Hypothalamus (tissue), 51 donors: ENCODE data around the gene SPRED2.

Source experiments
- DNase-seq, 51 donors: peaks; one replicate each; lab custom pipeline; 2025; lab: John Stamatoyannopoulos, UW

SPRED2 gene

DNA sequence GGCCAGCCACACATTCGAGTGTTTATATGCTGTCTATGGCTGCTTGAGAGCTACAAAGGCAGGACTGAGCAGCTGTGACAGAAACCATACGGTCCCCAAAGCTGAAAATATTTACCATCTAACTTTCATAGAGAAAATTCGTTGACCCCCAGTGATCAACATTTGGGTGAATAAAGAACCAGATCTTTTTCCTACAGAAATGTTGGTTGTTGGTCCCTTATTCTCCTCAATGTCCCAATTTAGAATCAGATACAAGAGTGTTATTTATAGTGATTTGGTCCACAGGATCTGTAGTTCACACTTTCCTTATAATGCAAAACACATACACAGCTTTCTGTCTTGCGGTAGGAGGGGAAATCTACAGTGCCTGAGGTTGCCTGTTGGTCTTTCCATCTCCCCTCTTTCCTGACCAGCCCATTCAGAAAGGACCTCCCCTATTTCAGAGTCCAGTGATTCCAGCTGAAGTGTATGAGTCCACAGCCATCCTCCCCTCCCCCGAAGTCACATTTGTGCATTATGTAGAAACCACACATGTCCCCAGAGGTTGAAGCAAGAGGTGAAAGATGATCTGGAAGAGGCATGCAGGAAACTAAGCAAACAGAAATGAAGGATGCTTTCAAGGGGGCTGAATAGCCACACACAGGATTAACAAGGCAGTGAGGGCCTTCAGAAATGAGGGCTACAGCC is 61.9 kb downstream of the SPRED2 start:
- peak in 1 of 51 donors; percentile 8 for DNase-seq

DNA sequence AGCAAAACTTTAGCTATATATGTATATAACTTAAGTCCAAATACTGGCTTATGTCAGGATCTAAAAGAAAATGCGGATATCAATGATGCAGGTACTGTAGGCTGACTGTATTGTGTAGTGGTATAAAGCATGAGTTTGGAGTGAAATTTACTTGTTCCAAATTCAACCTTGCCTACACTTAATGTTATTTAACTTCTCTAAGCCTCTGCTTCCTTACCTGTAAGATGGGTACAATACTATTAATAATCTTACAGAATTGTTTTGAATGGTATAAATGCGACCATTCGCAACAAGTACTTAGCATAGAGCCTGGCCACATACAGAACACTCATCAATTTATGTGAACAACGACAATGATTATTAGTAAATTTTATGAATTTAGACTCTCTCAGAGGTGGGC is 62.4 kb downstream of the SPRED2 start:
- no peak for DNase-seq

DNA sequence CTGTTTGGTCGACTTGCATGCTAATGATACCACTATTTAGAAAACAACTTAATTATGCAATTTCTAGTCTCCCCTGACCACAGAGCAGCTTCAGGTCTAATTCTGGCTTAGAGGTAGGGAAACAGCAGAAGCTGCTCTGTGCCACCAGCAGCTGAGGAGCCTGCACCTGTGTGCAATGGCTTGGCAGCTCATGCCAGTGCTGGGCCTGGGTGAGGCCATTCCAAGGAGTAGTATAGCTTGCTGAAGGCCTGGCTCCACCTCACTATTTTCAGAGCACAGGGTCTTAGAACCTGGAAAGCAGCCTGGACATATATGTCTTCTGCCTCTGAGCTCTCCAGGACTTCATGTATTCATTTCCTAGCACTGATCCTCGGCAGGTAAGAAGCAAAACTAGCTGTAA is 62.8 kb downstream of the SPRED2 start:
- no peak for DNase-seq

DNA sequence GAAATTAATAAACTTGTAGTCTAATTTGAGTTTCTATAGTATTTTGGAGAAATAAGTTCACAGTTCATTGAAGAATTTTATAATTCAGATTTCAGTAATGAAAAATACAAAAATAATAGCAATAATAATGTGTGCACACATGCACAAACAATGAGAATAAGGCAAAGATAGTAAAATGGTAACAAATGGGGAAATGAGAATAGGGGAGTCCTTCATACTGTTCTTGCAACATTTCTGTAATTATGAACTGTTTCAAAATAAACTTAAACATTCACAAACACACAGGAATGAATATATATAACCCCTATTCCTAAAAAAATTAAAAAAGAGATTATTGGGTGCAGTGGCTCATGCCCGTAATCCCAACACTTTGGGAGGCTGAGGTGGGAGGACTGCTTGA is 63.9 kb downstream of the SPRED2 start:
- DNase-seq: no peak

DNA sequence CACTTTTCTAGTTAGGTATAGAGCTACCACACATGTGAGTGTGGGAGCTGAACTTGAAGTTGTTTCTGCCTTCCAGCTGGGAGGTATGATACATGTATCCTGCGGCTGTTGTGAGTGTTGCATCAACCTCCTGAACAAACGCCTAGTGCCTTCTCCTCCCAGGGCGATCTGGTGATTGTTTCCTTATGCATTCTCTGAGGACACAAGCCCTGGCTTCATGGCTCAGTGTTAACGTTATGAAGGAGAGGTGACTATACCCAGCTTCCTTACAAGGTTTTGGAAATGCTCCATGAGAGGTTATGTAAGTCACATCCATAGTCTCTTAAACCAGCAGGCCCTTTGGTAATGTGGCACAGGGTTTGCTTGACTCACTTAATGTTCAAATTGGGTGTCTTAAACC is 64.9 kb downstream of the SPRED2 start:
- no peak for DNase-seq

DNA sequence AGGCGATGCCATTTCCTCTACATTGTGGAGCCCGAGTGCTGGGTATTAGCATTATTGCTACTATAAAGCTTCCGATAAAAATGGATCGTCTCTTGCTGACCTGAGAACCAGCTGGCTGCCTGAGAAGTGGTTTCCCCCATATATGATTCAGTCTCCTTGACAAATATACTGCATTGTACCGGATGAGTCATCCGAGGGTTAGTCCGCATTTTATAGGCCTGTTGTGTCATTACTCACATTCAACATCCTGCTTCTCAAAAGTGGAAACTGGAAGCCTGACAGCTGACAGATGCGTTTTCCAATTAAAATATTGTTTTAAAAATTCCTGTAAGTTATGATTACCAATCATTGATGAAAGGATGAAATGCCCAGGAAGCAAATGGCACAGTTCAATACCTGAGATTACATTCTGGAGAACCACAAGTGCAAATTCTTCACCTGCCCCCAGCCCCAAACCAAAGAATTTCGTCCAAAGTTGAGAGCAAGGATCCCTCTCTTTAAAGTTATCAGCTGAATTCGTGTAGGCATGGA is 65.7 kb downstream of the SPRED2 start:
- peak in 1 of 51 donors; percentile 32 for DNase-seq

DNA sequence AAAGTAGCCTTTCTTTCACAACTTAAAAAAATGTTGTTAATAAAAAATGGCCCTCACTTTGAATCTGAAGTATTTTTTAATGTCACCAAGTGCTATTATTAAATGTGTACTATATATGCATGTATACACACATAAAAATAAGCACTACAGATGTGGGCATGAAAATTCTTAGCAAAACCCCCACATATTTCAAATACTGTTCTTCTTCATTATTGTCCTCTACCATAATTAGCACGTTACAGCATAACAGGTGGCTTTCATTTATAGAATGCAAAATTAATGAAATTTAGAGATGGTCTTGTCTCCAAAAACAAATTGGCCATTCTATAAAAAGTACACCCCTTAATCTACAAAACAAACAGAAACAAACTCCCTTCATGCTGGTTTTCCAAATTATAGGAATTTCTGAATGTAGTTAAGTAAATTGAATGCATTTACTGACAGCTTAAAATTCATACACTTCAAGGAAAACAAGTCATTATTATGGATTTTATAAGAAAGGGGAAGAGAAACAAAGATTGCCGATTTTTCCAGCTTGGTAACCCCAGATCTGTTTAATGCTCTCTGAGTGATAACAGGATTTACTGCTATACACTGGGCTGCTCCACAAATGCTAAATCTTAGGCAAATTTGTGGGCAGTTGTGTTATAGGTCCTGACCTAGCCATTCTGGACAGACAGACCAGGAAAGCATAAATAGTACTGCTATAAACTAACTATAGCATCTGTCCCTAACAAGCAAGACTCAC is 67.2 kb downstream of the SPRED2 start:
- no peak for DNase-seq

DNA sequence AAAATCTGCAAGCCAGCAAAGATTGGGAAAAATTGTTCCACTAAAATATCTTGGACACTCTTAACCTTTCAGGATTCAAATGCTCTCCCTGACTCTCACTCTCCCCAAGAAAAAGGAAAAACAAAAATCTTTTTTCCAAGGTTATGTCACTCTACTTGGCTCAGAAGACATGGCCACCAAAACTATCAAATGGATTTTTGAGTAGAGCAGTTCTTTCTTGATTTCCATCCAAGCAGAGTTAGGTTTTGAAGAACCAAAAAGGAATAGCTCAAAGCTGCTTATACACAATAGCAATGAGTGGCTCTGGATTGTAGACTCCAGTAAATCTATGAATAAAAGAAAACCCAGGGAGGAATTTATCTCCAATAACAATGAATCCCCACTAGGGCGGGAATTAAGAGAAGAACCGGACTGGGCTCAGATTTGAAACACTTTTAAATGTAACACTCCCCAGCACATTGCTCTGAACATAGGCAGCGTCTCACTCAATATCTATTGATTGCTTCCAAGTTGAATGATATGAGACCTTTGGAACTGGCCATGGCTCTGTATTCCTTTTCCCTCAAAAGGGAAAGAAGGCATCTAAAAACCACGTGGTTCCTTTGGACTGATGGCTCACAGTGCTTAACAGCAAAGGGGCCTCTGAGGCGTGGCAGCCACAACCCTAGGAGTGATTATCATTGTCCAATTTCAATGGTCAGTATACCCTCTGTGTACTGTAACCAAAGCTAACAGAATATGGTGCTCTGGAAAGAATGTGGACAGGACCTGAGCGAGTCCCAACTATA is 68.3 kb downstream of the SPRED2 start:
- DNase-seq: no peak

DNA sequence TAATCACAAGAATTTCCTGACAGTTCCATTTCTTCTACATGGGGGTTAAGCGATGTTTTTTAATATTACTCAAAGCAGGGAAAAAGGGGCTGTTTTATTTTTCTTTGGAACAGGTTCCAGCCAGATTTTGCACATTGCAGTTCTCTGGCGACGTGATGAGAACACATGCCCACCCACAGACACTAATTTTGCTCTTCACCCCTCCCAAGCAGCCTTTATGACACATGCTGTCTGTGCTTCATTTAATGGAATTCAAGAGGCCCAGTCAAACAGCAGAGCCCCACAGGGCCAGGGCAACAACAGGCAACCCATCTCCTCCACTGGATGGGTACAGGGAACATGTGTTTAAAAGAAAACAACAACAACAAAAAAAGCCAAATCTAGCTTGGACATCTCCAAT is 70.8 kb downstream of the SPRED2 start:
- DNase-seq: peak in 1 of 51 donors; percentile 40

DNA sequence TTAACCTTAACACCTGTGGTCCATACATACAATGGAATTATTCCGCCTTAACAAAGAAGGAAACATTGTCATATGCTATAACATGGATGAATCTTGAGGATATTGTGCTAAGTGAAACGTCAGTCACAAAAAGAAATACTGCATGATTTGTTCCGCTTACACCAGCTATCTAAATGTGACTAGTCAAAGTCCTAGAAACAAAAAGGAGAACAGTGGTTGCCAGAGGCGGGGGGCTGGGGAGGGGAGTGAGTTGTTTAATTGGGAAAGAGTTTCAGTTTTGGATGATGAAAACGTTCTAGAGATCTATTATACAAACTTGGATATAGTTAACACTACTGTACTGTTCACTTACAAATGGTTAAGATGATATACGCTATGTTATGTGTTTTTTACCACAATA is 72.0 kb downstream of the SPRED2 start:
- no peak for DNase-seq

DNA sequence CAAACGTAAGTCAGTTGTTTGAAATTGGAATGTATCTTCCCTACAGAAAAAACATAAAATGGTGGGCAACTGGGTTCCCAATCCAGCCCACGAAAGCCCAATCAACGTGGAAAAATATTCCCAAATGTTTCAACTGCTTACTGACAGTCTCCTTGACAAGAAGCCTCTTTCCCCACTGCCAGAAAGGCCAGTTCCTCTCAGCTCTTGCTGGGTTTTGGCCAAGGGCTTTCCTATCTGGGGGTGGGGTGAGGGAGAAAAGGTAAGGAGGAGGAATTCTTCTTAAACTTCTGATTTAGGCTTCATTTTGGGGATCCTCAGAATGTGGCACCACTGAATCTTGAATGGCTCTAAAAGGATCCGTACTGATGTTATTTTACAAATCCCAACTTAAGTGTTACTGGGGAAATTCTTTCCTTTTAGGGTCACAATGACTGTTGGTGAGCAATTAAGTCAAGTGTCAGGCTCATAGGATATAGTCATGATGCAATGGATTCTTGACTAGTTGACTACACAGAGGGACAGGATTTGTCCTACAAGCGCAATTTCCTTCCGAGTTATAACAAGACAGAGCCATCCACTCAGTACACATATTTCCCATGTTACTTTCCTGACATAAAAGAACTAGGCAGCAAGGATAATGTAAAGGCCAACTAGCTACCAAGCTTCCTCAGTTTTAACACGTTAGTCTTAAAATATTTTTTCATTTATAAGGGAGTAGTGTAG is 73.6 kb downstream of the SPRED2 start:
- DNase-seq: no peak

DNA sequence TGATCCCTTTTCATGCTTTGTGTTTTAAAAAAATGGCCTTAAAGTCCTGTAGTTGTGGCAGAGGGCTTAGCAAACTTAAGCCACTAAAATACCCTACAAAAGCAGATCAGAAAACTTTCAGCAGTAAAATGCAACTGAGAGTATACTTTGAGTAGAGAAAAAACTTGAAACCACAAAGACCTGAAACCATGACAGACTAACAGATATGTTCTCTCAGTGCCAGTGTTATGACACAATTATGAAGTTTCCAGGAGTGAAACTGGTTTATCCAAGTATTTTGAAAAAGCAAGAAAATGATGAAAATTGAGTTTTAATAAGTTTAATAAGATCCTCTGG is 74.5 kb downstream of the SPRED2 start:
- no peak for DNase-seq

DNA sequence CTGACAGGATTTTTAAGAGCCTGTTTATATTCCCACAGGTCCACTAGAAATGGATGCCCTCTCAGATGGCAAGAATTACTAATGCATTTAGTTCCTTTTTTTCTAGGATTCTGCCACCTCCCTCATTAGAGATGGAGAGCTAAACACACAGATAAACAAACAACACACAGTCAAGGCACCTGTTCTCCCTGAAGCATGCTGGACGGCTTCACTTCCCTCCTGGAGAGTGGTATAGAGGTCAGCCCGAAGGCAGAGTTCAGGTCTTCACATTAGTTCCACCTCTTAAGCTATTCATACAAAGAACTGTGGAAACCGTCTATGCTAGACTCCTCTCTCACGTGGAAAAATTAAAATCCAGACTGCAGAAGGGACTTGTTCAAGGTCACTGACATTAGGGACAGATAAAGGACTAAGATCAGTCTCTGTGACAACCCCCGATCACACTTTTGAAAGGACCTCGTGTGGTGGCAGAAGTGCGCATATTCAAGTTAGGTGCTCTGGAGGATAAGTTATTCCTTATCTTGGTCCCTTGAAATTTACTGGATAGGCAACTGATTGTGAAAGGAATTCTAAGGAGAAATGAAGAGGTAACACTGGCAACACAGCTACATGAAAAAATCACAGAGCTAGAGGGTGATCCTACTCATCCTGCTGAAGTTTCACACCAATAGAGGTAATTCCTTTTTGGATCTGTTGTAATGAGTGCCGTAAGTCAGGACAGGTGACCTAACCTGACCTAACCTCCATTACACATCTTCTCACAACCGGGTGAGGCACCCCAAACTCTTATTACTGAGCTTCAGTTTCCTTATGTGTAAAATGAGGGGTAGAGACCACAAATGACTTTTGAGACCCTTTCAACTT is 75.1 kb downstream of the SPRED2 start:
- DNase-seq: no peak

DNA sequence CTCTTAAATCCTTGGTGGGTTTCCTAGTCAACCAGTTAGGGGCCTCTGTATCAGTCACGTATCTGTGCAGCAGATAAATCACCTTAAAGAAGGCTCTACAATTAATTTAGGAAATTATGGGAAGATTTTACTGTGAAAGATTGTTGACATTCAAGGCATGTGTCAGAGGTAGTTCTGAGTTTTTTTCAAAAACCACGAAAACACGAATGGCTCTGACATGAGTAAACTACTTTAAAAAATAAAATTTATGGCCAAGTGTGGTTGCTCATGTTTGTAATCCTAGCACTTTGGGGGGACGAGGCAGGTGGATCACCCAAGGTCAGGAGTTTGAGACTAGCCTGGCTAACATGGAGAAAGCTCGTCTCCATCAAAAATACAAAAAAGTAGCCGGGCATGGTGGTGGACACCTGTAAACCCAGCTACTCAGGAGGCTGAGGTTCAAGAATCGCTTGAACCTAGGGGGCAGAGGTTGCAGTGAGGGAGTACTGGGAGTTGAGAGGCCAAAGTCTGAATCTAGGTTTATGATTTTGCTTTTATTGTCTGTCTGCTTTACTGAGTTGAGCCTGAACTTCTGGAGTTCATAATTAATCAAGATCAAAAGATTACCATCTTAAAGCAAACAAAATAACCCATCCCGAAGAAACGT is 77.1 kb downstream of the SPRED2 start:
- DNase-seq: no peak

DNA sequence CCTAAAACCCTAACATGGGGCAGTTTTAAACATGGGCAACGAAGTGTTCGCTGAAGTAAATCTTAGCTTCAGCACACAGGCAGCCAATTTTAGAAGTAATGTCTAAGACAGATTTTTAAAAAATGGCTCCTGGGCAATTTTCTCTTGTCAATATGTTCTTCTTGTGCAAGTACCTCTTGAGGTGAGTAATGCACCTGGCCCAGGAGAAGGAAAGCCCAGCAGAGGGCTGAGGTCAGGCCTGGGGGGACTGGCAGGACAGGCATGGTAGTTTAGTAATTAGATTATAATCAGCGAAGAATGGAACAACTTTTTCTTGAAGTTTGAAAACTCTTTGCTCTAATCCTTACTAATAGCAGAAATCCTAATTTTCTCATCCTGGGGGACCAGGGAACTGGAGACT is 77.6 kb downstream of the SPRED2 start:
- no peak for DNase-seq

DNA sequence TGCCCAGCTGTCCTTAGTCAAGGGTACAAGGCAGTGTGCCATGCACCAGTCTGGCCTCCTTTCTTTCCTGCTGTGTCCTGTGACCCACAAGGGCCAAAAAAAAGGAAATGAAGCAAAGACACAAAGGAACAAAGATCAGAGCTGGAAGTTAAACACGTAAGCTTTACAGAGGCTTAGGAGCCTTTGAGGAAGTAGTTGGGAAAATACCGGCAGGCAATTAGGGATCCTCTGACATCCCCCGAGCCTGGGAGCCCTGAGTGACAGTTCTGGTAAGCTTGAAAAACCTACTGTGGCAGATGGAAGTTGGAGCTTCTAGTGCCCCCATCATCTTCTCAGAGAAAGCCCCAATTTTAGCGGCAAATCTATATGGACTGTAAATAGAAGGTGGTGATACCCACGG is 78.5 kb downstream of the SPRED2 start:
- DNase-seq: no peak

DNA sequence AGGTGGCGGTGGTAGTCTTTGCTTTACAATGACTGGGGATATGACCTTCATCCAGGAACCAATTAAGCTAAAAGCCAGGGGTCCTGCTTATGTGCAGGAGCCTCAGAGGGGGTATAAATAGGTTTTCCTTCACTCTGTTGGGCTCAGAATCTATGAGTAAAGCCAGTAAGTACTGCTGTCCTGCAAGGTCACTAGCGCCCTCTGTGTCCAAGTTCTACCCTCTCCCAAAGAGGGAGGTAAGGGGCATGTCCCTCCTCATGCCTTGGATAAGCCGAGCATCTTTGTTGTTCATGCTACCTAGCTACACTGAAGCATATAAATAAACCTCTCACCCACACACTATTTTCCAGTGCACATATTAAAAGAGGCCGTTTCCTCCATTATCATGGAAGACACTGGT is 79.4 kb downstream of the SPRED2 start:
- no peak for DNase-seq

DNA sequence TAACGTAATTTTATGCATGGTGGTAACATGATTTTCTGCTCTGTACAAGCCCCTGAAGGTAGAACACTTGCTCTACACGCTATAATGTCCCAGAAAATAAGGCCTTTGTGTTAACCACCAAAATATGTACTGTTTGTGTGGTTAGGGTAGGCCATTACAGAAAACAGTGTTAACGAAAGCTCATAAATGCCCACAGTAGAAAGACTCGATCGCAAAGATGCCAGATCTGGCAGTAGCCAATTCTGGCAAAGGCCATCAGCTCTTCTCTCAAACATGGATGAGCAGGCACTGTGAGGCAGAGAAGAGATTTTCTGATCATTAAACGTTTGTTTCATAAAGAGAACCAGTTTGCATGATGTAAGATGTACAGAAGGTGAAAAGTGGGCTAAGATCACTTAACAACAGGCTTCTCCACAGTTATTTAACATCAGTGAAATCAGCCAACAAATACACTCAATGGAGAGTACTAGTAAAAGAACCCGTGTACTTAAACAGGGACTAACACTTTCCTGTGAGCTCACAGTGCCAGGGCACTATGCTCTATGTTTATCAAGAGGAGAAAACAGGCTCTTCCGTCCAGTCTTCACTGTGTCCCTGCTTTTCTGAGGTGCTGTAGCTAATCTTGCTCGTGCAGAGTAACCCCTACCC is 80.3 kb downstream of the SPRED2 start:
- peak in 1 of 51 donors; percentile 20 for DNase-seq
